A549 (cell line): ENCODE measurements around the gene ABCC6.
"Not testable (repeated sequence)": the region's sequence is repeated elsewhere in the genome, so short reads cannot be mapped to it uniquely, and the experiment has no call there.

Experiments used
- BHLHE40 ChIP-seq: IDR thresholded peaks from 2 replicates; pipeline ENCODE4 v1.6.1; 2012; ENCODE audit warnings: low read depth, low read length, inconsistent platforms
- CTCF ChIP-seq: fragments of >200 bp; sonication (Bioruptor Twin); formaldehyde crosslinking; IDR thresholded peaks from 3 replicates; pipeline ENCODE4 v1.5.1; 2016
- KDM1A ChIP-seq: fragments of 200-600 bp; sonication (generic); IDR thresholded peaks from 2 replicates; pipeline ENCODE4 v1.6.1; 2016; ENCODE audit warnings: low read depth, mild to moderate bottlenecking
- POLR2A ChIP-seq: IDR thresholded peaks from 2 replicates; pipeline ENCODE4 v1.6.1; 2012; ENCODE audit warnings: mild to moderate bottlenecking, low read length
- RNF2 ChIP-seq: fragments of 200-600 bp; sonication (generic); IDR thresholded peaks from 2 replicates; pipeline ENCODE4 v1.6.1; 2016; ENCODE audit warnings: low read depth, mild to moderate bottlenecking, antibody characterized with exemption, moderate library complexity, borderline replicate concordance
- TF ChIP-seq, protein P1 (sequence below): fragments of 150-350 bp; IDR thresholded peaks from 2 replicates; pipeline ENCODE4 v1.6.1; 2014; ENCODE audit warnings: low read depth, mild to moderate bottlenecking, low read length

GRCh38 chr16:16213863-16214293 lies 9.4 kb downstream of the ABCC6 start:
- not testable (repeated sequence) for TF ChIP-seq BHLHE40, POLR2A, CTCF, KDM1A, RNF2
- TF ChIP-seq, protein P1, sequence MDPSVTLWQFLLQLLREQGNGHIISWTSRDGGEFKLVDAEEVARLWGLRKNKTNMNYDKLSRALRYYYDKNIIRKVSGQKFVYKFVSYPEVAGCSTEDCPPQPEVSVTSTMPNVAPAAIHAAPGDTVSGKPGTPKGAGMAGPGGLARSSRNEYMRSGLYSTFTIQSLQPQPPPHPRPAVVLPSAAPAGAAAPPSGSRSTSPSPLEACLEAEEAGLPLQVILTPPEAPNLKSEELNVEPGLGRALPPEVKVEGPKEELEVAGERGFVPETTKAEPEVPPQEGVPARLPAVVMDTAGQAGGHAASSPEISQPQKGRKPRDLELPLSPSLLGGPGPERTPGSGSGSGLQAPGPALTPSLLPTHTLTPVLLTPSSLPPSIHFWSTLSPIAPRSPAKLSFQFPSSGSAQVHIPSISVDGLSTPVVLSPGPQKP, result not testable (repeated sequence)
